ENCODE results near the gene PKD2L1.

GRCh38 chr10:100350914-100351485, 21.0 kb upstream of the PKD2L1 start:
- no peak for TF ChIP-seq CTCF (conservative IDR thresholded peaks at IDR 0.05; ENCODE audit: low read depth, low read length)
- no peak for TF ChIP-seq EZH2phosphoT487 (IDR thresholded peaks at IDR 0.05; ENCODE audit: borderline replicate concordance, low read length)
- TF ChIP-seq EZH2 (IDR thresholded peaks at IDR 0.05; ENCODE audit: low read length, unreplicated experiment) = no peak
